CD4-positive, alpha-beta memory T cell (primary cell): ENCODE results near the gene PRAMEF18. TPM values are rescaled to one million over a fixed set of nuclear protein-coding genes. Genes with fewer than 3 reads are reported as not detected.
A peak's percentile ranks its signal among the peaks of the same experiment; 100 is the strongest.
"Not testable (repeated sequence)": the region's sequence is repeated elsewhere in the genome, so short reads cannot be mapped to it uniquely, and the experiment has no call there.

Source experiments
- CTCF ChIA-PET: fragments of 350-600 bp; sonication (Branson Sonifier 250); formaldehyde crosslinking; loops from one replicate; lab custom pipeline; 2021; ENCODE audit warnings: inconsistent platforms; ENCODE audit not compliant: partially characterized antibody; lab: Charles Lee
- POLR2A ChIA-PET: fragments of 350-600 bp; sonication (Branson Sonifier 250); formaldehyde crosslinking; loops from one replicate; lab custom pipeline; 2021; ENCODE audit not compliant: partially characterized antibody; lab: Charles Lee
- DNase-seq, 5 donors: peaks; one replicate each; pipeline versions ENCODE4 v3.0.0 to v3.0.0-alpha.2; 2020 to 2022; ENCODE audit warnings: mixed read lengths in 1 of 5
- H3K27ac ChIP-seq: one replicate; pipeline ENCODE4 v1.7.0; 2013; ENCODE audit warnings: low read depth, low read length
- H3K27me3 ChIP-seq: 2 replicates; pipeline ENCODE4 v1.7.0; 2013; ENCODE audit warnings: mild to moderate bottlenecking, low read length, moderate library complexity; ENCODE audit not compliant: insufficient read depth
- H3K36me3 ChIP-seq: 2 replicates; pipeline ENCODE4 v1.7.0; 2013; ENCODE audit warnings: mild to moderate bottlenecking, low read length, moderate library complexity; ENCODE audit not compliant: insufficient read depth
- H3K4me1 ChIP-seq: 2 replicates; pipeline ENCODE4 v1.7.0; 2013; ENCODE audit warnings: mild to moderate bottlenecking, low read length, moderate library complexity; ENCODE audit not compliant: insufficient read depth
- H3K4me3 ChIP-seq, 2 donors: one replicate each; pipeline ENCODE4 v1.7.0; 2013; ENCODE audit warnings: low read length in 2 of 2, mild to moderate bottlenecking in 1 of 2
- H3K9me3 ChIP-seq, 2 donors: one replicate each; pipeline ENCODE4 v1.7.0; 2013; ENCODE audit warnings: low read length in 2 of 2, control low read depth in 1 of 2; ENCODE audit not compliant: control insufficient read depth in 1 of 2
- H3K27ac Mint-ChIP-seq, 7 donors: one replicate each; pipeline ENCODE4 v1.8.0; 2020 to 2021; ENCODE audit warnings: mixed read lengths in 7 of 7, mild to moderate bottlenecking in 6 of 7, inconsistent platforms in 3 of 7, moderate library complexity in 3 of 7
- H3K27me3 Mint-ChIP-seq, 2 donors: one replicate each; pipeline ENCODE4 v1.8.0; 2020 to 2021; ENCODE audit warnings: mixed read lengths in 2 of 2
- H3K36me3 Mint-ChIP-seq, 2 donors: one replicate each; pipeline ENCODE4 v1.8.0; 2020 to 2021; ENCODE audit warnings: mixed read lengths in 2 of 2, inconsistent platforms in 1 of 2, mild to moderate bottlenecking in 1 of 2
- H3K4me1 Mint-ChIP-seq, 4 donors: one replicate each; pipeline ENCODE4 v1.8.0; 2020 to 2021; ENCODE audit warnings: mixed read lengths in 4 of 4, mild to moderate bottlenecking in 1 of 4
- H3K4me3 Mint-ChIP-seq, 8 donors: one replicate each; pipeline ENCODE4 v1.8.0; 2020 to 2021; ENCODE audit warnings: mixed read lengths in 8 of 8, mild to moderate bottlenecking in 7 of 8, moderate library complexity in 6 of 8, inconsistent platforms in 3 of 8
- H3K9me3 Mint-ChIP-seq, 8 donors: one replicate each; pipeline ENCODE4 v1.8.0; 2020 to 2021; ENCODE audit warnings: mixed read lengths in 8 of 8, mild to moderate bottlenecking in 5 of 8, inconsistent platforms in 3 of 8, moderate library complexity in 1 of 8
- intact Hi-C: fragments of 100-400 bp; cut with micrococcal nuclease; formaldehyde crosslinking; loops from one replicate; pipeline ENCODE4 v1.15.1; 2023
- polyA plus RNA-seq, 2 donors: library from polyadenylated mRNA; unstranded; fragments of 300-500 nt; fragmentation: Illumina TruSeq; gene quantifications; one replicate each; pipeline ENCODE4 v1.2.3, GENCODE V29; 2021
- total RNA-seq, 2 experiments: library from RNA; stranded (reverse); gene quantifications; one replicate each; pipeline ENCODE4 v1.2.3, GENCODE V29; 2021

The PRAMEF18 gene
- total RNA-seq = not detected
- polyA plus RNA-seq = not detected

GRCh38 chr1:13225675-13226204, at the start of gene PRAMEF18:
Gene PRAMEF18, minus strand, starts transcription at chr1:13226154. Its CDS starts 48 bp downstream, at chr1:13226106.
- H3K27ac ChIP-seq, H3K4me3 ChIP-seq, H3K4me1 Mint-ChIP-seq, H3K36me3 ChIP-seq, H3K9me3 Mint-ChIP-seq, H3K4me1 ChIP-seq, H3K27me3 ChIP-seq, H3K36me3 Mint-ChIP-seq, DNase-seq, intact Hi-C loops, POLR2A ChIA-PET, H3K9me3 ChIP-seq, H3K4me3 Mint-ChIP-seq: not testable (repeated sequence)
- peaks cover 4 to 17% of the 10 kb centered on the region in 2 donors for H3K27me3 Mint-ChIP-seq
- CTCF ChIA-PET = interaction anchor here (1.0 kb wide), 1 partner anchor 9 kb away, joined by 3 read pairs; no protein-coding TSS in a partner anchor
- peak within 1 kb of the TSS in 1 of 7 donors; percentile 35 for H3K27ac Mint-ChIP-seq

GRCh38 chr1:13265124-13265523, 39.2 kb upstream of the PRAMEF18 start:
- H3K36me3 ChIP-seq, POLR2A ChIA-PET, DNase-seq, H3K36me3 Mint-ChIP-seq, H3K27me3 ChIP-seq, H3K4me3 Mint-ChIP-seq, H3K4me3 ChIP-seq, H3K9me3 ChIP-seq, H3K9me3 Mint-ChIP-seq, H3K27me3 Mint-ChIP-seq, H3K27ac Mint-ChIP-seq, intact Hi-C loops, CTCF ChIA-PET, H3K4me1 ChIP-seq, H3K4me1 Mint-ChIP-seq, H3K27ac ChIP-seq: not testable (repeated sequence)

- H3K27me3 Mint-ChIP-seq, H3K9me3 Mint-ChIP-seq, DNase-seq, POLR2A ChIA-PET, H3K27ac ChIP-seq, H3K4me1 ChIP-seq, H3K9me3 ChIP-seq, CTCF ChIA-PET, H3K27ac Mint-ChIP-seq, H3K36me3 ChIP-seq, intact Hi-C loops, H3K4me3 Mint-ChIP-seq, H3K4me1 Mint-ChIP-seq, H3K36me3 Mint-ChIP-seq, H3K27me3 ChIP-seq, H3K4me3 ChIP-seq: not testable (repeated sequence)
Measured at GRCh38 chr1:13253898-13254297, 27.9 kb upstream of the PRAMEF18 start, which contains the start of gene PRAMEF5. Gene PRAMEF5, plus strand, starts transcription at chr1:13254198. Its CDS starts 5,071 bp downstream, at chr1:13259269.

GRCh38 chr1:13247122-13247521, 21.2 kb upstream of the PRAMEF18 start:
- H3K36me3 ChIP-seq, H3K9me3 Mint-ChIP-seq, H3K36me3 Mint-ChIP-seq, H3K27ac ChIP-seq, H3K4me1 Mint-ChIP-seq, H3K4me3 ChIP-seq, POLR2A ChIA-PET, H3K27me3 ChIP-seq, CTCF ChIA-PET, H3K27ac Mint-ChIP-seq, H3K9me3 ChIP-seq, H3K4me1 ChIP-seq, DNase-seq, H3K4me3 Mint-ChIP-seq, intact Hi-C loops, H3K27me3 Mint-ChIP-seq: not testable (repeated sequence)

- H3K27me3 Mint-ChIP-seq, H3K27me3 ChIP-seq, H3K9me3 Mint-ChIP-seq, H3K4me3 Mint-ChIP-seq, H3K27ac ChIP-seq, H3K36me3 Mint-ChIP-seq, H3K4me1 ChIP-seq, H3K4me1 Mint-ChIP-seq, CTCF ChIA-PET, intact Hi-C loops, DNase-seq, H3K27ac Mint-ChIP-seq, POLR2A ChIA-PET, H3K9me3 ChIP-seq, H3K4me3 ChIP-seq, H3K36me3 ChIP-seq: not testable (repeated sequence)
Measured at GRCh38 chr1:13246554-13246871, 20.6 kb upstream of the PRAMEF18 start.

- DNase-seq, intact Hi-C loops, H3K4me3 ChIP-seq, H3K4me1 Mint-ChIP-seq, H3K36me3 Mint-ChIP-seq, H3K27me3 Mint-ChIP-seq, H3K4me1 ChIP-seq, H3K4me3 Mint-ChIP-seq, H3K27me3 ChIP-seq, H3K9me3 Mint-ChIP-seq, H3K9me3 ChIP-seq, H3K36me3 ChIP-seq, CTCF ChIA-PET, H3K27ac ChIP-seq, POLR2A ChIA-PET: not testable (repeated sequence)
- H3K27ac Mint-ChIP-seq = peak overlapping the region in 1 of 7 donors; percentile 38
Measured at GRCh38 chr1:13245841-13246553, 20.0 kb upstream of the PRAMEF18 start.

- H3K27me3 ChIP-seq, H3K4me1 Mint-ChIP-seq, H3K4me3 ChIP-seq, H3K27ac Mint-ChIP-seq, H3K36me3 Mint-ChIP-seq, H3K27ac ChIP-seq, intact Hi-C loops, H3K4me3 Mint-ChIP-seq, H3K9me3 Mint-ChIP-seq, H3K4me1 ChIP-seq, CTCF ChIA-PET, H3K36me3 ChIP-seq, H3K9me3 ChIP-seq, POLR2A ChIA-PET, H3K27me3 Mint-ChIP-seq, DNase-seq: not testable (repeated sequence)
Measured at GRCh38 chr1:13243536-13244263, 17.7 kb upstream of the PRAMEF18 start.
